ENCODE results near the gene STXBP6. TPM values are rescaled to one million over a fixed set of nuclear protein-coding genes. Genes with fewer than 3 reads are reported as not detected.

Gene STXBP6
- total and polyA plus RNA-seq, 2 donors (not counting 3 experiments of a cell fraction or from before 2014, with no cell fraction given) = 0.06 TPM; not detected in 1

DNA sequence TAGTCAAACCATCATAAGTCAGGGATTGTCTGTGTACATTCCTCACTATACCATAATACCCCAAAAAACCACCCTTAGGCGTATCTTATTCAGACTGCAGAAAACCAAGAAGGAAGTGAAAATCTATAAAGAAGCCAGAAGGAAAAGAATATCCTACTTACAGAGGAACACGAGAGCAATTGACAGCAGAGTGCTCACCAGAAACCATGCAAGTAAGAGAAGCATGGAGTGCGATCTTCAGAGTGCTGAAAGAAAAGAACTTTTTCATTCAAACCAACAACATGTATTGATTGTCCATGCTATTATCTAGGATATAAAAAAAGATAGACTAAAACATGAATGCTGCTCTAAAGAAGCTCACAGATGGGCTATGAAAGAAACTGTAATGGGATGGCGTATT lies 50.8 kb downstream of the STXBP6 start:
- no peaks in the 10 kb centered on the region for H3K9me1 ChIP-seq (replicated peaks; ENCODE audit: control insufficient read depth, extremely low read depth, insufficient read depth, low read length)
- H4K20me1 ChIP-seq (replicated peaks; ENCODE audit: control insufficient read depth, extremely low read depth, insufficient read depth, low read length) = no peaks in the 10 kb centered on the region
- no peak overlapping the region for H3K4me3 ChIP-seq (replicated peaks in 1 of 3; ENCODE audit: insufficient read depth in 1 of 3, low read depth in 1 of 3, low read length in 3 of 3)
- H3K36me3 ChIP-seq (ENCODE audit: control insufficient read depth in 2 of 2, extremely low read depth in 1 of 2, insufficient read depth in 2 of 2, low read length in 2 of 2) = no peaks in the 10 kb centered on the region
- POLR2A ChIA-PET = no interaction called here
- no peak overlapping the region for H3K27ac ChIP-seq (ENCODE audit: insufficient read depth, low read depth, low read length)
- TF ChIP-seq JUN (IDR thresholded peaks at IDR 0.05; ENCODE audit: borderline replicate concordance, insufficient read depth, insufficient read length, low read depth) = no peak
- no peak overlapping the region for H2AFZ ChIP-seq (ENCODE audit: low read depth, low read length)
- no peaks in the 10 kb centered on the region for H3K79me2 ChIP-seq (ENCODE audit: control insufficient read depth, insufficient read depth, low read length)
- H3K4me2 ChIP-seq (ENCODE audit: insufficient read depth, low read length) = no peak overlapping the region
- CTCF ChIA-PET = interaction anchor here (0.7 to 1.0 kb wide), 2 partner anchors 17 to 20 kb away, joined by 3 read pairs; no protein-coding TSS in a partner anchor
- no peak for DNase-seq (ENCODE audit: low read depth, low spot score)
- no peak for FAIRE-seq
- no peaks in the 10 kb centered on the region for H3K27me3 ChIP-seq (ENCODE audit: control insufficient read depth in 2 of 2, insufficient read depth in 2 of 2, low read length in 2 of 2)
- no peaks in the 10 kb centered on the region for H3K9me3 ChIP-seq (replicated peaks; ENCODE audit: control insufficient read depth, insufficient read depth, low read length)
- H3K4me1 ChIP-seq (ENCODE audit: control insufficient read depth, extremely low read depth, insufficient read depth, low read length) = no peaks in the 10 kb centered on the region
- intact Hi-C loops (cut with micrococcal nuclease) (no loop called here), dilution Hi-C loops (cut with MboI; ENCODE audit: extremely low pct_ligation_motif_present, low sequenced_read_pairs) (no loop called here)
- no TSS peak for BruUV-seq (replicated peaks)
- H3K9ac ChIP-seq (replicated peaks; ENCODE audit: extremely low read depth, insufficient read depth, low read length) = no peak overlapping the region

DNA sequence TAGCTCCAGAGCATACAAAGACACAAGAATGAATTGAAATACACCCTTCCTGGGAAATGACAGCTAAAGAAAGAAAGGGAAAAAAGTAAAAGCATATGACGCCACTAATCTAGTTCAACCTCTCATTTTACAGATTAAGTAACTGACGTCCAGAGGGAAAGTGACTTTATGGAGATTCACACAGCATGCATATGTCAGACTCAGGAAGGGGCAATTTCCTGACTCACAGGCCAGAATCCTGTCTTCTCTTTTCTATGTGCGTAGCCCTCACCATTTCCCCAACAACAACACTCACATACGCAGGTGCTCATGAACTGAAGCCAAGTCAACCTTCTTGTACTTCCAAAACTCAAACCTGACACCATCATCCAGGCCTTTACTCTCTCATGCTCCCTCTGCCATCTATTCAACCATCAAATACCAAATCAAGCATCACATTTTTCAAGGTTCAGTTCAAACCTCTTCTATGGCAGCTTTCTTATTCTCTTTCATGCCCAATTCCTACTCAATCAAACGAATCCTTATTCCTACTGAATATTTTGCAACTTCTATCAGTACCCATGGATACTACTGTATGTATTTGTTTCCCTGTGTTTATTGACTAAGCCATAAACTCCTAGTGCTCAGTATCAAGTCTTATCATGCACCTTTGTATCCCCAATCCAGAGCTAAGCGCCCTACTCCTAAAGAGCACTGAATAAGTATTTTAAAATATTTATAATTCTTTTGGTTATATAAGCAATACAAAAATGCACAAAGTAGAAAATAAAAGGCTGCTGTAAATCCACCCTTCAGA lies 52.8 kb downstream of the STXBP6 start:
- BruUV-seq (replicated peaks) = no TSS peak
- dilution Hi-C loops (cut with MboI; ENCODE audit: extremely low pct_ligation_motif_present, low sequenced_read_pairs) = no loop called here
- Histone ChIP-seq H3K4me1 (ENCODE audit: control insufficient read depth, extremely low read depth, insufficient read depth, low read length) (no peaks in the 10 kb centered on the region), H3K36me3 (ENCODE audit: control insufficient read depth in 2 of 2, extremely low read depth in 1 of 2, insufficient read depth in 2 of 2, low read length in 2 of 2) (no peaks in the 10 kb centered on the region), H3K79me2 (ENCODE audit: control insufficient read depth, insufficient read depth, low read length) (no peaks in the 10 kb centered on the region), H3K9me1 (replicated peaks; ENCODE audit: control insufficient read depth, extremely low read depth, insufficient read depth, low read length) (no peaks in the 10 kb centered on the region), H3K27me3 (ENCODE audit: control insufficient read depth in 2 of 2, insufficient read depth in 2 of 2, low read length in 2 of 2) (no peaks in the 10 kb centered on the region), H2AFZ (ENCODE audit: low read depth, low read length) (no peak overlapping the region), H3K9me3 (replicated peaks; ENCODE audit: control insufficient read depth, insufficient read depth, low read length) (no peaks in the 10 kb centered on the region), H3K9ac (replicated peaks; ENCODE audit: extremely low read depth, insufficient read depth, low read length) (no peak overlapping the region), H3K4me3 (replicated peaks in 1 of 3; ENCODE audit: insufficient read depth in 1 of 3, low read depth in 1 of 3, low read length in 3 of 3) (no peak overlapping the region), H3K27ac (ENCODE audit: insufficient read depth, low read depth, low read length) (no peak overlapping the region), H3K4me2 (ENCODE audit: insufficient read depth, low read length) (no peak overlapping the region), H4K20me1 (replicated peaks; ENCODE audit: control insufficient read depth, extremely low read depth, insufficient read depth, low read length) (no peaks in the 10 kb centered on the region)
- peak; percentile 54 for DNase-seq (ENCODE audit: low read depth, low spot score)
- ChIA-PET POLR2A (no interaction called here), CTCF (no interaction called here)
- TF ChIP-seq EZH2 (IDR thresholded peaks at IDR 0.05; ENCODE audit: borderline replicate concordance, low read depth, low read length, severe bottlenecking) (no peak), POLR2A (IDR thresholded peaks at IDR 0.05; ENCODE audit: low read depth, low read length) (no peak), JUN (IDR thresholded peaks at IDR 0.05; ENCODE audit: borderline replicate concordance, insufficient read depth, insufficient read length, low read depth) (no peak), FOS (IDR thresholded peaks at IDR 0.05; ENCODE audit: borderline replicate concordance, insufficient read depth, low read length) (no peak), MYC (IDR thresholded peaks at IDR 0.05; ENCODE audit: low read depth, low read length) (no peak), POLR2AphosphoS5 (IDR thresholded peaks at IDR 0.05; ENCODE audit: insufficient read depth, low read depth, low read length) (no peak), GATA2 (IDR thresholded peaks at IDR 0.05; ENCODE audit: insufficient read depth, insufficient read length, low read depth, low read length) (no peak)
- TF ChIP-seq, protein P1, sequence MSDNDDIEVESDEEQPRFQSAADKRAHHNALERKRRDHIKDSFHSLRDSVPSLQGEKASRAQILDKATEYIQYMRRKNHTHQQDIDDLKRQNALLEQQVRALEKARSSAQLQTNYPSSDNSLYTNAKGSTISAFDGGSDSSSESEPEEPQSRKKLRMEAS (IDR thresholded peaks at IDR 0.05; ENCODE audit: insufficient read depth, insufficient read length) = no peak
- TF ChIP-seq, protein P2, sequence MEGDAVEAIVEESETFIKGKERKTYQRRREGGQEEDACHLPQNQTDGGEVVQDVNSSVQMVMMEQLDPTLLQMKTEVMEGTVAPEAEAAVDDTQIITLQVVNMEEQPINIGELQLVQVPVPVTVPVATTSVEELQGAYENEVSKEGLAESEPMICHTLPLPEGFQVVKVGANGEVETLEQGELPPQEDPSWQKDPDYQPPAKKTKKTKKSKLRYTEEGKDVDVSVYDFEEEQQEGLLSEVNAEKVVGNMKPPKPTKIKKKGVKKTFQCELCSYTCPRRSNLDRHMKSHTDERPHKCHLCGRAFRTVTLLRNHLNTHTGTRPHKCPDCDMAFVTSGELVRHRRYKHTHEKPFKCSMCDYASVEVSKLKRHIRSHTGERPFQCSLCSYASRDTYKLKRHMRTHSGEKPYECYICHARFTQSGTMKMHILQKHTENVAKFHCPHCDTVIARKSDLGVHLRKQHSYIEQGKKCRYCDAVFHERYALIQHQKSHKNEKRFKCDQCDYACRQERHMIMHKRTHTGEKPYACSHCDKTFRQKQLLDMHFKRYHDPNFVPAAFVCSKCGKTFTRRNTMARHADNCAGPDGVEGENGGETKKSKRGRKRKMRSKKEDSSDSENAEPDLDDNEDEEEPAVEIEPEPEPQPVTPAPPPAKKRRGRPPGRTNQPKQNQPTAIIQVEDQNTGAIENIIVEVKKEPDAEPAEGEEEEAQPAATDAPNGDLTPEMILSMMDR (IDR thresholded peaks at IDR 0.05; ENCODE audit: extremely low read depth in 1 of 2, insufficient read depth in 1 of 2, low read depth in 1 of 2, low read length in 2 of 2) = no peak
- no peak for FAIRE-seq
- intact Hi-C loops (cut with micrococcal nuclease) = no loop called here

Data from endothelial cell of umbilical vein (primary cell).